GM23338 (cell line): Measurements from ENCODE around the gene IPCEF1. TPM values are rescaled to one million over a fixed set of nuclear protein-coding genes. Genes with fewer than 3 reads are reported as not detected.

Experiments
- ATAC-seq: fragments of 200-7000 bp; cut with Tn5 transposase; 3 replicates; pipeline ENCODE4 v1.9.1; 2020
- DNase-seq: peaks from one replicate; pipeline ENCODE4 v3.0.0-alpha.2; 2015; ENCODE audit warnings: low spot score
- H2AFZ ChIP-seq: fragments of 200-600 bp; sonication (generic); 2 replicates; pipeline ENCODE4 v1.8.0; 2016; ENCODE audit warnings: antibody characterized with exemption, mild to moderate bottlenecking, moderate library complexity
- H3F3A ChIP-seq: fragments of 200-600 bp; sonication (generic); replicated peaks from 2 replicates; pipeline ENCODE4 v1.8.0; 2017; ENCODE audit warnings: antibody characterized with exemption, mixed run types, low read depth
- H3K27ac ChIP-seq: fragments of 200-600 bp; sonication (generic); 2 replicates; pipeline ENCODE4 v1.6.1; 2016; ENCODE audit warnings: low read depth
- H3K27me3 ChIP-seq: fragments of 200-600 bp; sonication (generic); 2 replicates; pipeline ENCODE4 v1.8.0; 2016; ENCODE audit warnings: mild to moderate bottlenecking, mixed run types, moderate library complexity; ENCODE audit not compliant: insufficient read depth
- H3K36me3 ChIP-seq: fragments of 200-600 bp; sonication (generic); 2 replicates; pipeline ENCODE4 v1.8.0; 2016; ENCODE audit warnings: mild to moderate bottlenecking; ENCODE audit not compliant: insufficient read depth
- H3K4me1 ChIP-seq: fragments of 200-600 bp; sonication (generic); 2 replicates; pipeline ENCODE4 v1.8.0; 2016; ENCODE audit warnings: mild to moderate bottlenecking, moderate library complexity; ENCODE audit not compliant: insufficient read depth
- H3K4me2 ChIP-seq: fragments of 200-600 bp; sonication (generic); 2 replicates; pipeline ENCODE4 v1.7.1; 2017; ENCODE audit warnings: mixed run types
- H3K4me3 ChIP-seq: fragments of 200-600 bp; sonication (generic); 2 replicates; pipeline ENCODE4 v1.6.1; 2016; ENCODE audit warnings: mixed run types
- H3K79me2 ChIP-seq: fragments of 200-600 bp; sonication (generic); replicated peaks from 2 replicates; pipeline ENCODE4 v1.8.0; 2017; ENCODE audit warnings: mild to moderate bottlenecking; ENCODE audit not compliant: insufficient read depth
- H3K9me2 ChIP-seq: fragments of 200-600 bp; sonication (generic); 2 replicates; pipeline ENCODE4 v1.8.0; 2017; ENCODE audit not compliant: insufficient read depth
- H4K20me1 ChIP-seq: fragments of 200-600 bp; sonication (generic); replicated peaks from 2 replicates; pipeline ENCODE4 v1.8.0; 2017; ENCODE audit warnings: mild to moderate bottlenecking; ENCODE audit not compliant: insufficient read depth
- H3K27ac Mint-ChIP-seq: 2 replicates; pipeline ENCODE4 v1.8.0; 2020; ENCODE audit warnings: inconsistent platforms, mild to moderate bottlenecking, moderate library complexity, mixed read lengths
- H3K27me3 Mint-ChIP-seq: 3 replicates; pipeline ENCODE4 v1.8.0; 2022; ENCODE audit warnings: low read depth, mild to moderate bottlenecking, moderate library complexity, mixed read lengths, inconsistent platforms; ENCODE audit not compliant: insufficient read depth, poor library complexity
- H3K36me3 Mint-ChIP-seq: 3 replicates; pipeline ENCODE4 v1.8.0; 2021; ENCODE audit warnings: low read depth, mild to moderate bottlenecking, inconsistent platforms, moderate library complexity, mixed read lengths
- H3K4me1 Mint-ChIP-seq: 3 replicates; pipeline ENCODE4 v1.8.0; 2020; ENCODE audit warnings: mild to moderate bottlenecking, inconsistent platforms, mixed read lengths
- H3K4me3 Mint-ChIP-seq: 3 replicates; pipeline ENCODE4 v1.8.0; 2021; ENCODE audit warnings: moderate library complexity, mild to moderate bottlenecking, inconsistent platforms, mixed read lengths
- H3K9me3 Mint-ChIP-seq: 3 replicates; pipeline ENCODE4 v1.8.0; 2020; ENCODE audit warnings: moderate library complexity, mild to moderate bottlenecking, inconsistent platforms, mixed read lengths
- CREB1 ChIP-seq: fragments of 250-450 bp; sonication (Bioruptor Pico); IDR thresholded peaks from 2 replicates; pipeline ENCODE4 v1.5.0; 2020; ENCODE audit warnings: low read depth, mild to moderate bottlenecking, moderate library complexity
- EZH2 ChIP-seq: fragments of 200-600 bp; sonication (generic); IDR thresholded peaks from one replicate; pipeline ENCODE4 v1.8.0; 2017; ENCODE audit warnings: antibody characterized with exemption, mild to moderate bottlenecking, low read depth; ENCODE audit not compliant: unreplicated experiment
- NANOG ChIP-seq: IDR thresholded peaks from 2 replicates; pipeline ENCODE4 v1.6.1; 2016; ENCODE audit warnings: antibody characterized with exemption, borderline replicate concordance
- POLR2AphosphoS5 ChIP-seq: IDR thresholded peaks from 2 replicates; pipeline ENCODE4 v1.6.1; 2016; ENCODE audit warnings: antibody characterized with exemption, low read depth
- polyA plus RNA-seq: library from polyadenylated mRNA; unstranded; fragments of >200 nt; fragmentation: Nextera tagmentation; extraction: Ambion mirVana; gene quantifications from 2 replicates; pipeline ENCODE4 v1.2.1, GENCODE V29; 2016
- total RNA-seq: library from RNA; depleted of rRNA; stranded (reverse); fragments of >200 nt; shearing (Covaris generic); gene quantifications from 2 replicates; pipeline ENCODE4 v1.2.3, GENCODE V29; 2014
- TF ChIP-seq, protein P1 (sequence below): IDR thresholded peaks from 2 replicates; pipeline ENCODE4 v1.6.1; 2016; ENCODE audit warnings: antibody characterized with exemption
- TF ChIP-seq, protein P2 (sequence below): fragments of 250-450 bp; sonication (Bioruptor Pico); IDR thresholded peaks from 2 replicates; pipeline ENCODE4 v1.5.0; 2020; ENCODE audit warnings: mild to moderate bottlenecking, moderate library complexity

IPCEF1 gene
- total and polyA plus RNA-seq, 2 experiments from 2014 or later = 0.15 to 1.8 TPM

DNA sequence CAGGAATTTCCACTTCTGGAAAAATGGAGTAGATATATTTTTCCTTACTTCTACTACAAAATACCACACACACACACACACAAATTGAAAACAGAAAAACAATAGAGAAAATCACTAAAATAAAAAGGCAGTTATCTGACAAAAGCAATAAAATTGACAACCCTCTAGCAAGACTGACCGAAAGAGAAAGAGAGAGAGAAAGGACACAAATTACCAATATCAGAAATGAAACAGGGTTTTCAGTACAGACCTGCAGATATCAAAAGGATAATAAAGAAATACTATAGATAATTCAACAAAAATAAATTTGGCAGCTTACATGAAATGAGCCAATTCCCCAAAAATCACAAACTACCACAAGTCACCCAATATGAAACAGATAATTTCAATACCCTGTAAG is 212.8 kb downstream of the IPCEF1 start:
- Histone ChIP-seq H3K4me3 (no peak overlapping the region), H3K9me2 (peaks cover 12% of the 10 kb centered on the region), H3F3A (no peaks in the 10 kb centered on the region), H3K27ac (no peak overlapping the region), H2AFZ (no peak overlapping the region), H4K20me1 (no peaks in the 10 kb centered on the region), H3K4me1 (no peaks in the 10 kb centered on the region), H3K36me3 (no peaks in the 10 kb centered on the region), H3K79me2 (no peaks in the 10 kb centered on the region), H3K4me2 (no peak overlapping the region), H3K27me3 (no peaks in the 10 kb centered on the region)
- Mint-ChIP-seq H3K4me1 (peaks cover 5% of the 10 kb centered on the region), H3K27ac (no peak overlapping the region), H3K9me3 (no peaks in the 10 kb centered on the region; the same call in 2 of the 3 replicates), H3K4me3 (no peak overlapping the region), H3K36me3 (no peaks in the 10 kb centered on the region), H3K27me3 (peaks cover 7% of the 10 kb centered on the region)
- DNase-seq (no peak), ATAC-seq (no peak)
- no peak for TF ChIP-seq NANOG
- TF ChIP-seq CREB1 (CRISPR knock-in tag) = no peak
- TF ChIP-seq, protein P1, sequence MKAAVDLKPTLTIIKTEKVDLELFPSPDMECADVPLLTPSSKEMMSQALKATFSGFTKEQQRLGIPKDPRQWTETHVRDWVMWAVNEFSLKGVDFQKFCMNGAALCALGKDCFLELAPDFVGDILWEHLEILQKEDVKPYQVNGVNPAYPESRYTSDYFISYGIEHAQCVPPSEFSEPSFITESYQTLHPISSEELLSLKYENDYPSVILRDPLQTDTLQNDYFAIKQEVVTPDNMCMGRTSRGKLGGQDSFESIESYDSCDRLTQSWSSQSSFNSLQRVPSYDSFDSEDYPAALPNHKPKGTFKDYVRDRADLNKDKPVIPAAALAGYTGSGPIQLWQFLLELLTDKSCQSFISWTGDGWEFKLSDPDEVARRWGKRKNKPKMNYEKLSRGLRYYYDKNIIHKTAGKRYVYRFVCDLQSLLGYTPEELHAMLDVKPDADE = no peak
- no peak for TF ChIP-seq POLR2AphosphoS5
- TF ChIP-seq EZH2 = no peak
- TF ChIP-seq, protein P2, sequence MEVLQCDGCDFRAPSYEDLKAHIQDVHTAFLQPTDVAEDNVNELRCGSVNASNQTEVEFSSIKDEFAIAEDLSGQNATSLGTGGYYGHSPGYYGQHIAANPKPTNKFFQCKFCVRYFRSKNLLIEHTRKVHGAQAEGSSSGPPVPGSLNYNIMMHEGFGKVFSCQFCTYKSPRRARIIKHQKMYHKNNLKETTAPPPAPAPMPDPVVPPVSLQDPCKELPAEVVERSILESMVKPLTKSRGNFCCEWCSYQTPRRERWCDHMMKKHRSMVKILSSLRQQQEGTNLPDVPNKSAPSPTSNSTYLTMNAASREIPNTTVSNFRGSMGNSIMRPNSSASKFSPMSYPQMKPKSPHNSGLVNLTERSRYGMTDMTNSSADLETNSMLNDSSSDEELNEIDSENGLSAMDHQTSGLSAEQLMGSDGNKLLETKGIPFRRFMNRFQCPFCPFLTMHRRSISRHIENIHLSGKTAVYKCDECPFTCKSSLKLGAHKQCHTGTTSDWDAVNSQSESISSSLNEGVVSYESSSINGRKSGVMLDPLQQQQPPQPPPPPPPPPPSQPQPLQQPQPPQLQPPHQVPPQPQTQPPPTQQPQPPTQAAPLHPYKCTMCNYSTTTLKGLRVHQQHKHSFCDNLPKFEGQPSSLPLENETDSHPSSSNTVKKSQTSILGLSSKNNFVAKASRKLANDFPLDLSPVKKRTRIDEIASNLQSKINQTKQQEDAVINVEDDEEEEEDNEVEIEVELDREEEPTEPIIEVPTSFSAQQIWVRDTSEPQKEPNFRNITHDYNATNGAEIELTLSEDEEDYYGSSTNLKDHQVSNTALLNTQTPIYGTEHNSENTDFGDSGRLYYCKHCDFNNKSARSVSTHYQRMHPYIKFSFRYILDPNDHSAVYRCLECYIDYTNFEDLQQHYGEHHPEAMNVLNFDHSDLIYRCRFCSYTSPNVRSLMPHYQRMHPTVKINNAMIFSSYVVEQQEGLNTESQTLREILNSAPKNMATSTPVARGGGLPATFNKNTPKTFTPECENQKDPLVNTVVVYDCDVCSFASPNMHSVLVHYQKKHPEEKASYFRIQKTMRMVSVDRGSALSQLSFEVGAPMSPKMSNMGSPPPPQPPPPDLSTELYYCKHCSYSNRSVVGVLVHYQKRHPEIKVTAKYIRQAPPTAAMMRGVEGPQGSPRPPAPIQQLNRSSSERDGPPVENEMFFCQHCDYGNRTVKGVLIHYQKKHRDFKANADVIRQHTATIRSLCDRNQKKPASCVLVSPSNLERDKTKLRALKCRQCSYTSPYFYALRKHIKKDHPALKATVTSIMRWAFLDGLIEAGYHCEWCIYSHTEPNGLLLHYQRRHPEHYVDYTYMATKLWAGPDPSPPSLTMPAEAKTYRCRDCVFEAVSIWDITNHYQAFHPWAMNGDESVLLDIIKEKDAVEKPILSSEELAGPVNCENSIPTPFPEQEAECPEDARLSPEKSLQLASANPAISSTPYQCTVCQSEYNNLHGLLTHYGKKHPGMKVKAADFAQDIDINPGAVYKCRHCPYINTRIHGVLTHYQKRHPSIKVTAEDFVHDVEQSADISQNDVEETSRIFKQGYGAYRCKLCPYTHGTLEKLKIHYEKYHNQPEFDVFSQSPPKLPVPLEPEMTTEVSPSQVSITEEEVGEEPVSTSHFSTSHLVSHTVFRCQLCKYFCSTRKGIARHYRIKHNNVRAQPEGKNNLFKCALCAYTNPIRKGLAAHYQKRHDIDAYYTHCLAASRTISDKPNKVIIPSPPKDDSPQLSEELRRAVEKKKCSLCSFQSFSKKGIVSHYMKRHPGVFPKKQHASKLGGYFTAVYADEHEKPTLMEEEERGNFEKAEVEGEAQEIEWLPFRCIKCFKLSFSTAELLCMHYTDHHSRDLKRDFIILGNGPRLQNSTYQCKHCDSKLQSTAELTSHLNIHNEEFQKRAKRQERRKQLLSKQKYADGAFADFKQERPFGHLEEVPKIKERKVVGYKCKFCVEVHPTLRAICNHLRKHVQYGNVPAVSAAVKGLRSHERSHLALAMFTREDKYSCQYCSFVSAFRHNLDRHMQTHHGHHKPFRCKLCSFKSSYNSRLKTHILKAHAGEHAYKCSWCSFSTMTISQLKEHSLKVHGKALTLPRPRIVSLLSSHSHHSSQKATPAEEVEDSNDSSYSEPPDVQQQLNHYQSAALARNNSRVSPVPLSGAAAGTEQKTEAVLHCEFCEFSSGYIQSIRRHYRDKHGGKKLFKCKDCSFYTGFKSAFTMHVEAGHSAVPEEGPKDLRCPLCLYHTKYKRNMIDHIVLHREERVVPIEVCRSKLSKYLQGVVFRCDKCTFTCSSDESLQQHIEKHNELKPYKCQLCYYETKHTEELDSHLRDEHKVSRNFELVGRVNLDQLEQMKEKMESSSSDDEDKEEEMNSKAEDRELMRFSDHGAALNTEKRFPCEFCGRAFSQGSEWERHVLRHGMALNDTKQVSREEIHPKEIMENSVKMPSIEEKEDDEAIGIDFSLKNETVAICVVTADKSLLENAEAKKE (CRISPR knock-in tag) = no peak

DNA sequence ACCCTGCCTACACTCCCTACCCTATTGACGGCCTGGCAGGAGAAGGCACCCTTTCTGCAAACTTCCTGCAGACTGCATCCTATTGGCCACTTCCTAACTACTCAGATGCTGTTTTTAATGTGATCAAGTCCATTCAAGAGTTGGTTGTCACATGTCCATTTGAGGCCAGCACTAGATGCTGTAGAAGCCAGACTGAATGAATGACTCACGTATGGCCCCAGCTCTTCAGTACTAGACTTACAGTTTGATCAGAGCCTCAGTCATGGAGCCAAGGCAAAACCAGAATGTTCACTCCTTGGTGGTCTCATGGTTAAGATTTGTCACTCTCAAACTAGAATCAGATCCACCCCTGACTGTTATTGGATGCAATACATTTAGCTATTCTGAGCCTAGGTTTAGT is 215.9 kb downstream of the IPCEF1 start:
- no peak overlapping the region for H2AFZ ChIP-seq
- Mint-ChIP-seq H3K4me1 (peaks cover 5% of the 10 kb centered on the region), H3K9me3 (no peaks in the 10 kb centered on the region), H3K36me3 (no peaks in the 10 kb centered on the region), H3K27me3 (peaks cover 7% of the 10 kb centered on the region), H3K27ac (no peak overlapping the region), H3K4me3 (no peak overlapping the region)
- H3K4me2 ChIP-seq = no peak overlapping the region
- no peak for DNase-seq
- no peak overlapping the region for H3K27ac ChIP-seq
- H3K9me2 ChIP-seq = no peaks in the 10 kb centered on the region
- H3K4me1 ChIP-seq = no peaks in the 10 kb centered on the region
- no peaks in the 10 kb centered on the region for H3K36me3 ChIP-seq
- H3K27me3 ChIP-seq = no peaks in the 10 kb centered on the region
- no peak for ATAC-seq
- no peaks in the 10 kb centered on the region for H4K20me1 ChIP-seq
- H3K4me3 ChIP-seq = no peak overlapping the region
- H3K79me2 ChIP-seq = no peaks in the 10 kb centered on the region
- H3F3A ChIP-seq = no peaks in the 10 kb centered on the region
- no peak for TF ChIP-seq CREB1 (CRISPR knock-in tag)
- TF ChIP-seq, protein P2 (CRISPR knock-in tag) = no peak
- TF ChIP-seq EZH2 = no peak
